NOMO-1 treated with dmso at 0.1 percent for 144 hours (cell line): ENCODE data around the gene ZSWIM6.
A peak's percentile ranks its signal among the peaks of the same experiment; 100 is the strongest.

Source experiments
- DNase-seq: peaks from one replicate; lab custom pipeline; 2025; ENCODE audit not compliant: unreplicated experiment; lab: John Stamatoyannopoulos, UW

Gene ZSWIM6

DNA sequence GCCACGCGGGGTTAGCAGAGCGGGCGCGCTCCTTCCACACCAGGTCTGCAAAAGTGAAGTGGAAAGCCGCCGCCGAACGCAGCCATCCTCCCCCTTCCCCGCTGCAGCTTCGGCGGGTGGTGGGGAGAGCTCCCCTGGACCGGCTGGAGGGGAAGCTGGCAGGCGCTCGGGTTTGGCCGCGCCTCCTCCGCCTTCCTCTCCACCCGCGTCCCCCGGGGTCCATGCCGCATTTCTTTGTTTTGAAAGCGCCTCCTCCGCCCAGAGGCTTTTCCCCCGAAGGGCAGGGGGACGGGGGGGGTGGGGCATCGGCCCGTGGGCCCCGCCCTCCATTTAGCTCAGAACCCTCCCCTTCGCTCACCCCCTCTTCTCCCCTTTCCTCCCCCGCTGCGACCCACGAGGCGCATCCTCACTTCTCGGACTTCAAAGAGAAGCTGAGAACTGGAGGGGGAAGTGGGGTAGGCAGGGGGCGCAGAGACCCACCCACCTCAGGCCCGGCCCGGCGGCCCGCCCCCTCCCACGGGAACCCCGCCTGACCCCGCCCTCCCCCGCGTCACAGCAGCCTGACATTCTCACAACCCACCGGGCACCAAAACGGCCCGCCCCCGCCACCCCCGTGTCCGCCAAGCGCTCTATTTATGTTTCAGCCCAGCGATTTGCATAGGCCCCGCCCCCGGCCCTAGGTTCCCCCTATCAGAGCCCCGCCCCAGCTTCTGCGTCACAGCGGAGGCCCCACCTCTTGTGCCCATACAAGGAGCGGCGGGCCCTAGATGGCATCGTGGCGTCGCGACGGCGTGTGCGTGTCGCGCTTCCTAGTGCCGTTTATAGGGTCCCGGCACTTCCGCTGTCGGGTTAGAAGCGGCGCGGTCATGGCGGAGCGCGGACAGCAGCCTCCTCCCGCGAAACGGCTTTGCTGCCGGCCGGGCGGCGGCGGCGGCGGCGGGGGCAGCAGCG, at the start of gene ZSWIM6:
ZSWIM6 (plus strand) TSS at position 852 of the 951 bp plus-strand sequence; CDS start at position 867, 15 bp downstream.
- DNase-seq, result peak; percentile 97

DNA sequence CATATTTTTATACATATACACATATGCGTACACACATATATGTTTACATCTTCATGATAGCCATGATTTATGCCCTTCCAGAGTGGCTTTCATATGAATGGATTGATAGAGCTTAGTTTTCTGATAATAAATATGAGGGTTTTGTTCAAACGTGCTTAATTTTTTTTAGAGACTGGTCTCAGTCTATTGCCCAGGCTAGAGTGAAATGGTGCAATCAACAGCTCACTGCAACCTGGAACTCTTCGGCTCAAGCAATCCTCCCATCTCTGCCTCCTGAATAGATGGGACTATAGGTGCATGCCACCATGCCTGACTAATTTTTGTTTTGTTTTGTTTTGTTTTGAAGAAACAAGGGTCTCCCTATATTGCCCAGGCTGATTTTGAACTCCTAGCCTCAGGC, 48.6 kb upstream of the ZSWIM6 start:
- DNase-seq, result no peak

- no peak for DNase-seq
Observed at GRCh38 chr5:61285531-61285930, 46.5 kb upstream of the ZSWIM6 start.

DNA sequence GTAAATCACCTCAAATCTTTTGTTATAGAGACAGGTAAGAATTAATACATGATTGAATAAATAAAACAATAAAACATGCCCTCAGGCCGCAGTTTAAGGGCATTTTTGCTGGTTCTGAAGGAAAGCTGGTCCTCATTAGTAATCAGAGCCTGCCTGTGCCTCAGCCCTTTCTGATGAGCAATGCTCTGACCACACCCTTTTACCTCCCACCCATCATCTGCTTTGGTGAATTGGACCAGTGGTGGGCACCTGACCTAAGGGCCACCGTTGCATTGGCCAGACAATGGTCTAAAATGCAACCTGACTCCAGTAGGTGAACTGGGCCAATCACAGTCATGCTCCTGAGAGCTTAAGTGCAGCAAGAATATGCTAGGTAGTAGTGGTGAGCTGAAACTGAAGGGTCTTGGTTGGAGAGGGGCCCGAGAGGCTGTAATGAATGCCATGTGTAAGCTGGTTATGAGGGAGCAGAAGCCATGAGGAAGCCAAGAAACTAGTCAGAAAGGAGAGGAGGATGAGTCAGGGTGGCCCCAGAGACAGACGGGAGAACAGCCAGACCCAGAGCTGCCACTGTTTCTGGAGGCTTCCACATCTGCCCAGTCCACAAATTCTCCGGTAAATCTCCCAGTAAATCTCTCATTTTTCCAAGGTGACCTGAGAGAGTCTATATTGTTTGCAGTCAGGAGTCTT, 45.5 kb upstream of the ZSWIM6 start:
- no peak for DNase-seq

- no peak for DNase-seq
Observed at GRCh38 chr5:61287474-61287873, 44.6 kb upstream of the ZSWIM6 start.

- DNase-seq, result no peak
Observed at GRCh38 chr5:61289241-61289640, 42.8 kb upstream of the ZSWIM6 start.

- no peak for DNase-seq
Observed at GRCh38 chr5:61289669-61290306, 42.3 kb upstream of the ZSWIM6 start.

- no peak for DNase-seq
Observed at GRCh38 chr5:61290791-61291210, 41.3 kb upstream of the ZSWIM6 start.

DNA sequence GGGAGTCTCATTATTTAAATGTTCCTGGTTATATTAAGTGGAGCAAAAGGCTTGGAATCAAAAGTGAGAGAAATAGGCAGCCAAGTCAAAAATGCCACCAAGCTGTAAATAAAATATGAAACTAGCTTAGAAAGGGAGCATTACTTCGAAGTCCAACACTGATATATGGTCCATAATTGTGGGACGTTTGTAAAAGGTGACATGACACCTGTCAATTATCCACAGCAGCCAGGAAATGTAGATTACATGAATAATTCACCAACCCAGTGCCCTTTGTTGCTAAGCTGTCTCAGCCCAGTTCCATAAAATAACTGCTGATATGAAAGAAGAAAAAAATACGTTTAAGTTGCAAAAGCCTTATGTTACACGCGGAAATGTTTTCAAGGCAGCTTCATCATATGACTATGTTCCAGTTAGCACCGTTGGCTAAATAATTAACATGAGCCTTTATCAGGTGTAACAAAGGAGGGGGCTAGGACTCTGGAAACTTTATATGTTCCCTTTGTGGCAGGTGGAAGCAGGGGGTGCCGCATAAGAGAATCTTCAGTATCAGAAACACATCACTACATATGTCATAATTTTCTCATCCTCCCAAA, 39.9 kb upstream of the ZSWIM6 start:
- no peak for DNase-seq

DNA sequence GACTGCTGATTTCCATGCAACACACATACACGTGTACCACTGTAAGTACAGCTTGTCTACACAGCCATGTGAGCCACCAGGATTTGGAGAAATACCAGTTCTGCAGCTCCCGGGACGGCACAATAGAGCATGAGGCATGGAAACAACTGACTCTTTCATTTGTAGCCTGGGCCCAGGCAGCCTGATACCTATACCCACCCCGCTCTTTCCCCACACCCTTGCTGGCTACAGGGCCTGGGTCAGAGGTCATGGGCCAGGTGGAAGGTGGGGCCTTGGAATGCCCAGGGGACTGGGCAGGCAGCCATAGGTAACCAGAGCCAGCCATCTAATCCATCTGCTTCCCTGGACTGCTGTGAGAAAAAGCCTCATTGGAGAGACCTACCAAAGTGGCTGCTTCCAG, 39.0 kb upstream of the ZSWIM6 start:
- DNase-seq, result no peak

- no peak for DNase-seq
Observed at GRCh38 chr5:61293873-61294272, 38.2 kb upstream of the ZSWIM6 start.

DNA sequence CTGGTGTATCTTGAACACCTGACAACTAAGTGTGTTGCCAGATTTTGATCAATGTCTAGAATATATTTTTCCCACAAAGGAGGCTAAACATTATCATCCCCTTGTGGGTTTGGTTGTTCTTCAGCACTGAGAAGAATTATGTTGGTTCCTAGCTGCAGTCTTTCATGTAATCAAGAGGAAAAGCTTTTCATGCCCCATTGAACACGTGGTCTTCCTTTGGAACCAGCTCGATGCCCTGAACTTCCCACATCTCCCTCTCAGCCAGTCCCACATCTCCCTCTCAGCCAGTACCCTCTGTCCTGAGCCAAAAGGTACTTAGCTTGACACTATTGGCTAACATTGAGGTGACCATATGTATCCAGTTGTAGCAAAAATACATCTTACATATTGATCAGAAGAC, 36.7 kb upstream of the ZSWIM6 start:
- DNase-seq, result no peak

- no peak for DNase-seq
Observed at GRCh38 chr5:61298066-61298465, 34.0 kb upstream of the ZSWIM6 start.

DNA sequence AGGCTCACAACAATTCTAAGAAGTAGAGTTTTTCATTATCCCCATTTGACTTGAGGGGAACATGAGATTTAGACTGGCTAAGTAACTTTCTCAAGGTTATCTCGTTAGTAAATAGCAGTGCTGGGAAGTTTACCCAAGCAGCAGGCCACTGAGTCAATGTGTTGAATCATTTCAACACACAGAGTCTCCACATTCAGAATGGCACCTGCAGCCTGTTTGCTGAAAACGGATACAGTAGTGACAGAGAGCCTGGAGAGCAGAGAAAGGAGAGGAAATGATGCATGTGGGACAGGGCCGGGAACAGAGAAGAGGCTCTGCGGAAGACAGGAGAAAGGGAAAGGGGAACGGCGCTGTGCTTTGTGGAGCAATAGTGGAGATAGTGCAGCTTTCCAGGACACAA, 33.5 kb upstream of the ZSWIM6 start:
- DNase-seq, result no peak

DNA sequence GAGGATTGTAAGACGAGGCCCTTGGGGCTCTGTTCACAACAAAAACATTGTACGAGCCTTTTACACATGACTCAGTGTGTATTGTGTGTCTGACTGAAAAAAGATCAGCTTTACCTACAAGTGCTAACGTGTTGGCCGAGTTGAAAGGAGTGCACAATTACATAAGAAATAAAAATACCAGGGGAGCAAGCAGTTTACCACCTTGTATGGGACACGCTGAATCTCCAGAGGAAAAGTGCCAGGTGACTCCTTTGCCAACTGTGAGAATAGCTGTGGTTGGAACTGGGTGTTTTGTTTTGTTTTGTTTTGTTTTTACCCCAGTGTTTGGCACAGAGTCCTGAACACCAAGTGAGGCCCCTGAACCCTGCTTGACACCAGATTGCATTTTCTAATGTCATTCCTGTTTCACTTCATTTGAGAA, 32.8 kb upstream of the ZSWIM6 start:
- no peak for DNase-seq

- DNase-seq, result no peak
Observed at GRCh38 chr5:61301341-61302199, 30.5 kb upstream of the ZSWIM6 start.

- no peak for DNase-seq
Observed at GRCh38 chr5:61302200-61302563, 29.9 kb upstream of the ZSWIM6 start.

GRCh38 chr5:61303346-61303745, 28.7 kb upstream of the ZSWIM6 start:
- DNase-seq, result no peak

- no peak for DNase-seq
Observed at GRCh38 chr5:61304590-61305381, 27.3 kb upstream of the ZSWIM6 start.
